ENCODE measurements around the gene CCDC24. TPM values are rescaled to one million over a fixed set of nuclear protein-coding genes. Genes with fewer than 3 reads are reported as not detected.

The CCDC24 gene
- total RNA-seq, 4 donors from 2014 or later: 0.57 to 4.4 (median 2.4) TPM

- no peak for TF ChIP-seq CTCF (IDR thresholded peaks at IDR 0.05; ENCODE audit: low read depth)
These were observed 49.4 kb downstream of the CCDC24 start for GRCh38 chr1:44040846-44041245.

- no peak for TF ChIP-seq CTCF (IDR thresholded peaks at IDR 0.05; ENCODE audit: low read depth)
These were observed 52.0 kb downstream of the CCDC24 start for GRCh38 chr1:44043176-44044070.

- TF ChIP-seq CTCF (IDR thresholded peaks at IDR 0.05; ENCODE audit: low read depth): no peak
These were observed 52.8 kb downstream of the CCDC24 start for GRCh38 chr1:44044071-44044801.

- TF ChIP-seq CTCF (IDR thresholded peaks at IDR 0.05; ENCODE audit: low read depth): no peak
These were observed 53.7 kb downstream of the CCDC24 start for GRCh38 chr1:44045064-44045463.

Other genes starting within 250 kb of the CCDC24 start
- gene ARTN, start 57.8 kb upstream of the CCDC24 start, total RNA-seq: under 1 TPM in 2 of 4 donors, not detected in 2; 0.68 to 0.88 TPM
- 10 to 100 TPM; 17.4 to 18.2 (median 17.8) TPM for gene IPO13, start 44.6 kb upstream of the CCDC24 start, total RNA-seq
- 10 to 100 TPM; 10.4 to 16.8 (median 12.3) TPM for gene DPH2, start 21.6 kb upstream of the CCDC24 start, total RNA-seq
- 100 to 1,000 TPM in 2 of 4 donors, 10 to 100 TPM in 2; 71.2 to 229 (median 106) TPM for gene ATP6V0B, start 16.6 kb upstream of the CCDC24 start, total RNA-seq
- gene B4GALT2, start 12.4 kb upstream of the CCDC24 start, total RNA-seq: 10 to 100 TPM; 21.1 to 44.3 (median 26.7) TPM
- gene SLC6A9, start 39.9 kb downstream of the CCDC24 start, total RNA-seq: under 1 TPM in 3 of 4 donors, not detected in 1; 0.22 to 0.94 (median 0.34) TPM
- gene KLF17, start 127.2 kb downstream of the CCDC24 start, total RNA-seq: not detected
- gene KLF18, start 150.0 kb downstream of the CCDC24 start, total RNA-seq: not detected
- 10 to 100 TPM; 20.7 to 58.0 (median 38.3) TPM for gene DMAP1, start 221.9 kb downstream of the CCDC24 start, total RNA-seq